Type B pancreatic cell (in vitro differentiated cells): ENCODE data around the gene C1orf167. TPM values are rescaled to one million over a fixed set of nuclear protein-coding genes. Genes with fewer than 3 reads are reported as not detected.

ENCODE experiments used
- DNase-seq: peaks from one replicate; pipeline ENCODE4 v3.0.0; 2021; ENCODE audit warnings: mixed read lengths; ENCODE audit not compliant: unreplicated experiment; ENCODE audit errors: extremely low spot score
- H3K27ac Mint-ChIP-seq: 2 replicates; pipeline ENCODE4 v1.8.0; 2021; ENCODE audit warnings: mild to moderate bottlenecking, mixed read lengths
- H3K27me3 Mint-ChIP-seq: 2 replicates; pipeline ENCODE4 v1.8.0; 2021; ENCODE audit warnings: mixed read lengths
- H3K36me3 Mint-ChIP-seq: 2 replicates; pipeline ENCODE4 v1.8.0; 2021; ENCODE audit warnings: mixed read lengths
- H3K4me1 Mint-ChIP-seq: one replicate; pipeline ENCODE4 v1.8.0; 2021; ENCODE audit warnings: mixed read lengths; ENCODE audit not compliant: unreplicated experiment
- H3K4me3 Mint-ChIP-seq: 2 replicates; pipeline ENCODE4 v1.8.0; 2021; ENCODE audit warnings: mild to moderate bottlenecking, mixed read lengths
- H3K9me3 Mint-ChIP-seq: 2 replicates; pipeline ENCODE4 v1.8.0; 2021; ENCODE audit warnings: mixed read lengths
- CTCF ChIP-seq: fragments of 200-600 bp; sonication (generic); conservative IDR thresholded peaks from 2 replicates; pipeline ENCODE4 v1.5.0; 2021; ENCODE audit warnings: antibody characterized with exemption, mild to moderate bottlenecking
- total RNA-seq: library from RNA; stranded (reverse); gene quantifications from 2 replicates; pipeline ENCODE4 v1.2.1, GENCODE V29; 2021; ENCODE audit warnings: low replicate concordance

The C1orf167 gene
- total RNA-seq, 1 donor from 2014 or later = not detected

- no peak for TF ChIP-seq CTCF
- Mint-ChIP-seq H3K4me3 (no peak overlapping the region), H3K27ac (no peak overlapping the region), H3K4me1 (peaks cover 9% of the 10 kb centered on the region), H3K36me3 (peaks cover 21% of the 10 kb centered on the region), H3K9me3 (no peaks in the 10 kb centered on the region), H3K27me3 (no peaks in the 10 kb centered on the region)
- DNase-seq = no peak
Observed at GRCh38 chr1:11793819-11794218, 31.8 kb downstream of the C1orf167 start.

- H3K36me3 Mint-ChIP-seq = peaks cover 21% of the 10 kb centered on the region
- H3K4me3 Mint-ChIP-seq = no peak overlapping the region
- peaks cover 9% of the 10 kb centered on the region for H3K4me1 Mint-ChIP-seq
- H3K9me3 Mint-ChIP-seq = no peaks in the 10 kb centered on the region
- H3K27me3 Mint-ChIP-seq = no peaks in the 10 kb centered on the region
- no peak for DNase-seq
- no peak for TF ChIP-seq CTCF
- H3K27ac Mint-ChIP-seq = peak overlapping the region; percentile 48
Observed at GRCh38 chr1:11794446-11795237, 32.6 kb downstream of the C1orf167 start.

- Mint-ChIP-seq H3K4me3 (no peak overlapping the region), H3K36me3 (peaks cover 21% of the 10 kb centered on the region)
Observed at GRCh38 chr1:11795238-11795890, 33.4 kb downstream of the C1orf167 start.

GRCh38 chr1:11796036-11796828, 34.2 kb downstream of the C1orf167 start:
- no peaks in the 10 kb centered on the region for H3K27me3 Mint-ChIP-seq
- TF ChIP-seq CTCF = no peak
- DNase-seq = no peak
- H3K4me3 Mint-ChIP-seq = no peak overlapping the region
- peak overlapping the region; percentile 21 for H3K27ac Mint-ChIP-seq
- H3K4me1 Mint-ChIP-seq = peaks cover 9% of the 10 kb centered on the region
- peaks cover 17% of the 10 kb centered on the region for H3K36me3 Mint-ChIP-seq
- H3K9me3 Mint-ChIP-seq = no peaks in the 10 kb centered on the region

More at GRCh38 chr1:11795238-11795890, 33.4 kb downstream of the C1orf167 start:
- no peak for DNase-seq
- Mint-ChIP-seq H3K9me3 (no peaks in the 10 kb centered on the region), H3K27me3 (no peaks in the 10 kb centered on the region), H3K4me1 (peaks cover 9% of the 10 kb centered on the region), H3K27ac (peak overlapping the region; percentile 46)
- TF ChIP-seq CTCF = no peak

GRCh38 chr1:11797525-11798216, 35.7 kb downstream of the C1orf167 start:
- DNase-seq = no peak
- Mint-ChIP-seq H3K4me3 (no peak overlapping the region), H3K36me3 (peaks cover 10% of the 10 kb centered on the region), H3K27ac (no peak overlapping the region), H3K4me1 (peaks cover 10% of the 10 kb centered on the region), H3K9me3 (no peaks in the 10 kb centered on the region), H3K27me3 (no peaks in the 10 kb centered on the region)
- no peak for TF ChIP-seq CTCF
